ENCODE measurements around the gene LRP2.

Gene LRP2

DNA sequence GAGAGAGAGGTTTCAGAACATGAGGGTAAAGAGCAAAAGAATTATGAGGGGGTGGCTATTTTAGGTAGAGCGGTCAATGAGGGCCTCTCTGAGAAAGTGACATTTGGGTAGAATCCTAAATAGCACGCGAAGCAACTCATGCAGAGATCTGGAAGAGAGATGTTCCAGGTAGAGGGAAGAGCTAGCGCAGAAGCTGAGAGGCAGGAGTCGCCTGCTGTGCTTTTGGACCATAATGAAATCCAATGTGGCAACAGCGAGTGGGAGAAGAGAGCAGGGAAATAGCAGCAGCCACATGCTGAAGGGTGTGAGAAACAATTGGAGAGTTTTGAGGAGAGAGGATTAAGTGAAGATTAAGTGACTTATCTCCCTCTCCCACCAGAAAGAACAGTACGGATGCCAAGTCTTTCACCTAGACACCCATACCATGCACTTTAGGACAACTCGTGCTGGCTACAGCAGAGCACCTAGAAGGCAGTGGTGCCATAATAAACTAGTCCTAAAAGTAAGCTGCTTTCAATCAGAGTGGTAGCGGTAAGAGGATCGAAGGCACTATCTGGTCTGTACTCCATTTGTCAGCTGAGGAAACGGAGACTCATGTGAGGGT lies 129.7 kb downstream of the LRP2 start:
- no peak for DNase-seq

DNA sequence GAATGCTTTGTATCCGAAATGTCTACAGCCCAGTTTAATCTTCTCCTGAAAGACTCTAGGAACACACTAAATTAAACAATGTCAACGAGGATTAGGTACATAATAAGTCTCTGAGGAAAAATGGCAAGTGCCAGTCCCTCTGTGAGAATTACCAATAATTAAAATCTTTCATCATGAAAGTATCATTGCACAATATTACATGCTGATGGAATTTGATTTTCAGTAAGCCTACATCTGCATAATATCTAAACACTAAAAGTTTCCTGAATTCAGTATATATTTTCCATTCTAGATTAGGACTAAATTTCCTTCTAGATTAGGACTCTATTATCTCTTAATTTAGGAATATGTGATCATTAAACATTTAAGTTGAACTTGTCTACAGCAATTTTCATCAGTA lies 132.1 kb downstream of the LRP2 start:
- DNase-seq: no peak

DNA sequence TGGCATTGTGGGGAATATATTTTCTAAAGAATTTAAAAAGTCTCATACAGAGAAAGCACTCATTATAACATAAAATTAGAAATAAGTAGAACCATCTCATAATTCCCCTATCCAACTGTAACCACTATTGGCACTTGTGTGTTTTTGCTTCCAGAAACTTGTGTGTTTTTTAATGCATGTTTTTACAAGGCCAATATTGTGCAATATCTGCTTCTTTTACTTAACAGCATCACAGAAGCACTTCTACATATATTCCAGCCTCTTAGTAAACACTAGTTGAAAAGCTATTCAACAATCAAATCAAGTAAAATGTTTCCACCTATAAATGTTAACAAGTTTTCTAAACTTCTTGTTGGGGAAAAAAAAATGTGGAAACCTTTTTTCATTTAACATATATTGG lies 132.7 kb downstream of the LRP2 start:
- DNase-seq: no peak

DNA sequence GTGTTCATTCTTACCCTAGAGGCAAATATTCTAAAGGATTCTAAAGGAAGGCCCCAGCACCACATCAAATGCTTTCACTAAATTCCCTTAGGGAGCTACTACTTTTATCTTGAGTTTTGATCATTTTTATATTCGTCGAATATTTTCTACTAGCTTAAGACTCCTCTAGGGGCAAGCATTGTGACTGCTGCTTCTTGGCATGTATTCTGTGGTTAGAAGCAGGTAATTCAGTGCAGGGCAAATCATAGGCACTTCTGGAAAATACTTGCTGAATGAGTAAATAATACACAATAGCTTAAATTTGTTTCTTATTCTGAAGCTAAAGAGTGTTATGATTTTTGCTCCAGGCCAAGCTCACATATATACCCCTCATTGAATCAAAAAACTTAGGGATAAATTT lies 136.4 kb downstream of the LRP2 start:
- no peak for DNase-seq

DNA sequence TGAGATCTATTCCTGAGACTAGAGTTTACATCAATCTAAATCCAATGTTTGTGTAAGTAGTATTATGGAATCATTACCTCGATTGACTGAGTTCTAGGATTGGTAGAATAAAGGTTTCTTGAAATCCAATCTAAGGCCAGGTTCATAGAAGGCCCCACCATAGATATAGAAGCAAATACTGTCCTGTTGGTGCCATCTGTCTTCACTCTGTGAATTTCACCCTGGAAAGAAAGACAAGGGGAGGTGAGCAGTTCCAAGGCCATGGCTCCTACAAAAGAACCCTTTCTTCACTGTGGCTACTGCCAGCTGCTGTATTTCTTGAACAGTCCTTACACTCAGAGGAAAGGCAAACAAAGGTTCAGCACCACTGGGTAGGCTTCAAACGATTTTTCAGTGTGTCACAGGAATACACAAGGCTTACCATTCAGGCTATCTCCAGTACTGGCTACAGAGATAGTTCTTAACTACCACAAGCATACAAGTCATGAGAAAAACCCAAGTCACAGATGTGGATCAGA lies 137.0 kb downstream of the LRP2 start:
- no peak for DNase-seq

DNA sequence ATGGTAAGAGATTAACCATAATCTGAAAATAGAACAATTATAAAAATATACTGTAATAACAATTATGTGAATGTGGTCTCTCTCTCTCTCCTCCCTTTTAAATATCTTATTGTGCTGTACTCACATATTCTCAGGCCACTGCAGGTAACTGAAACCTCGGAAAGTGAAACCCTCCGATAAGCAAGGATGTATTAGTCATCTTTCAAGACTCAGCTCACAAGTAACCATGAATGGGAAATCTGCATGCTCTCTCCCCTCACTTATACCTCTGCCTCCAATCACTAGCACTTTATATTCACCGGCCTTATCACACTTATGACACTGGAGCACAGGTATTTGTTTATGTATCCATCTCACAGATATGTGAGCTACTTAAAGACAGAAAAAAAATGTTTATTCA lies 139.7 kb downstream of the LRP2 start:
- no peak for DNase-seq

DNA sequence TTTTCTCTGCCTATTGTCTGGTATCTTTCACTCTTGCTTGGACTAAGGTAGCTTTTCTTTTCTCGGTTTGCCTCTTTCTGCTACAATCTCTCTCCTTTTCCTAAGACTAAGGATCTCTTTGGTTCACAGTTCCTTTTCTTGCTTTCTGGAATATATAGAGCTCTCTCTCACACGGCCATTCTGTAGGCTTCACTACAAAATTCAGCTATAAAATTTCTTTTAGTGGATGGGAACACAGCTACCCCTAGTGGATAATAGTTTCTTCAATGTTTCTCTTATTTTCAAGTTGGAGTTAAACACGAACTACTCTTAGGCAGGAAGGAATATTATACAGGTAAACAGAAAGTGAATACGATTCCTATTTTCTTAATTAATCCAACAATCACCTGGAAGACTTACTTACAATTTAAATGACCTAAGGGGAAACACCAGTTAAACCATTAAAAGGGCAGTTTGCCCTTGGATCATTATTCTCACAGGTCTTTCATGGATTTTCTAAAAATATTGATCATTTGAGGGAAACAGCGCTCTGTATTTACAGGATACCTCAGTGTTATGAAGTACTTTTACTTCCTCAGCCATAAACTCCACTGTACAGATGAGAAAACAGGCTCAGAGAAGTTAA lies 140.5 kb downstream of the LRP2 start:
- DNase-seq: peak; percentile 25

DNA sequence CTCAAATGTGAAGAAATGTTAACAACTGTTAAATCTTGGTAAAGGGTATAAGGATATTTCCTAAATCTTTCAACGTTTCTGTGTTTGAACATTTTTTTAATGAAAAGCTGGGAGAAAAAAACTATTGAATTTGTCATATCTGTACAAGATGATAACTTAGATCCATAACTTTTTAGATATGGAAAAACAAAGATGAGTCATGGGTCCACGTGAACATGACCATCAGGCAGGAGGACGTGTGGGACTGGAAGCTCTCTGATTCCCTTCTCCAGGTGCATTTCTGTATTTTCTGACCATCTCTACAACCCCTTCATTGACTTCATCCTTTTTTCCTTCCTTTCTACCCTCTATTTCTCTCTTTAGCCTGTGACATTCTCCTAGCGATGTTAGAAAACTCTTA lies 151.4 kb downstream of the LRP2 start:
- no peak for DNase-seq

DNA sequence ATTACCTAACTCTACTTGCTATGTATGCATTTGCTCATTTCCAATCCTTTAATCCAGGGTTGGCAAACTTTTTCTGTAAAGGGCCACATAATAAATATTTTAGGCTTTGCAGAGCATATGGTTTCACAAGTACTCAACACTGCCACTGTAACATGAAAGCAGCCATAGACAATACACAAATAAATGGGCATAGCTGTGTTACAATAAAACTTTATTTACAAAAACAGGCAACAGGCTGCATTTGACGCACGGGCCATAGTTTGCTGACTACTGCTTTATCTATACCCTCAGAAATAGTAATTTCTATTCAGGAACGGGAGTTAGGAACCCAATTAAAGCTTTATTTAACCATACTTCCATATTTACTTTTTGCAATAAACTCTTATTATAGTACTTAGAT lies 154.3 kb downstream of the LRP2 start:
- DNase-seq: no peak

DNA sequence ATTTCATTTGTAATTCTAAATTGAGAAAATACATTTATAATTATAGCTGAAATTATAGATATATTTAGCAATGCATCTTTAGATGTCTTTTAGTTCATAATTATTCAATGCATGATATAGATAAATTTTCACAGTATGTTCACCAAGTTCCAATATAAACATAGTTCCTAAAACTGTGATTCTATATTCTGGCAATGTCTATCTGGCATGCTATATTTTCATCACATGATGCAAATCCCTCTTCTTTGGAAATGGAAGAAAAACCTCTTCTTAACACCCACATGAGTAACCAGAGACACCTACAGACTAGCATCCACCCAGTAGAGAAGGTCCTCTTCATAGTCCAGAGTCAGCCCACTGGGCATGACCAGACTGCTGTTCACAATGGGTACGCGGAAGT lies 157.2 kb downstream of the LRP2 start:
- no peak for DNase-seq

DNA sequence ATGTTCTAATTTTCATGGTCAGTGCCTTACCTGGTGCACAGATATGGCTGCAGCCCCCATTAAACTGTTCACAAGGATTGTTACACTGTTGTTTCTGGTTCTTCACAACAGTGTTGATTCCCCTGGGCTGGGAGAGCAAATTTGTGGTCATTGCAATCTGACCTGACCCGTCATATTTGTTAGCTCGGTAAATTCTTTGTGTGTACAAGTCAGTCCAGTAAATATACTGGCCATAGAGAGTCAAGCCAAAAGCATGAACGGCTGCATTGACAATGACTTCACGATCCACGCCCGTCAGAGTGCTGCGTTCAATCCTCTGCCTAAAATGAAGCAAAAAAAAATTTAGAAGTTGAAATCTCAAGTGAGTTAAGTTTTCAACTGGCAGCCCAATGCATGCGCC lies 158.4 kb downstream of the LRP2 start:
- no peak for DNase-seq

DNA sequence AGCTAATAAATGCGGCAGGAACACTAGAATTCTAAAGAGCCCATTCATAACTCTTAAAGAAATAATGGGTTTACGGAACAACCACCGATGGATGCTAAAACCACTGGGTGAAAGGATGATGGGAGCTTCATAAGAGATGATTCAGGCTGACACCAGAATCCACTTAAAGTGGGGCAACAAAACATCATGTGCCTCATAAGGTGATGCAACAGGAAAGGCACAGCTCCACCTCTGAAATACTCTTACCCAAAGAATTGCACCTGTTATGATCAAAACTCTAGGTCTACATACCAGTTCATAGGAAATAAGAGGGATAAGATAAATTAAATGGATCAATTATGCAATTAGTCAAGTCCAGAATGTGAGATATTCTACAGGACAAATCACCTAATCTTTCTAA lies 161.6 kb downstream of the LRP2 start:
- DNase-seq: no peak

DNA sequence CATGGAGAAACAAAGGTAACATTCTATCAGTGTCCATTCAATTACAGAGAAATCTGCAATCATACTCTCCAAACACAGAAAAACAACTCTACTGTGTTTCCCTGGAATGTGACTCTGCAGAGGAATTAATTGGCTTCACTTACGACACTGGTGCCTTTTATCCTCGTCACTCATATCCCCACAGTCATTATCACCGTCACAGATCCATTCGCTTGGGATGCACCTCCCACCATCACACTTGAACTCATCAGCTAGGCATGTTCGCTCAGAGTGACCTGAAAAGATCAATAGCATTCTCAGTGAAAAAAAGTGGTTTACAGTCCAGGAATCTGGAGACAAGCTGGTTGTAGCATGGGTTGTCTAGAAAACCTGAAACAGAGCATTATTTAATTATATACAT lies 168.7 kb downstream of the LRP2 start:
- DNase-seq: no peak

DNA sequence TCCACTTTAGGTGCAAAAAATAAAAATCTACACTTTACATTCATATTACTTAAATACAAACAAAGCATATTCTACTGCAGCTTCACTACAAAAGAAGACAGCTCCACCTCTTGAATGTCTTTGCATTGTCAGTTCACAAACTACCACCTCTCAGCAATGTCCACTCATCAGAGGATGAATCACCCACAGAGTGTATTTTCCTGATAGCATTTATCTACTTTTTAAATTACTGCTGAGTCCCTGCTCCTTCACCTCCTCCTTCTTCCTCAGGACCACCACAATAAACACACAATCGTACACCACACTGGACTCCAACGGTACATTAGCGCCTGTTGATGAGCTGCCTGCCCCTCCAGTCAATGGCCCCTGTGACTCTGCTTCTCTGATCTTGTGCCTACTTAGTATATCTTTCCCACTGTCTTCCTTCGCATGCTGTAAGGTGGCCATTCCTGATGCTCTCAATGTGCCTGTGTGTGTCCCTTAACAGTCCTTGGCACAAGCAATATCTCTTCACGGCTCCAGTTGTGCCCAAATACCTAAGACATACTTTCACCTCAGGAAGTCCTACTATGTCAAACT lies 172.0 kb downstream of the LRP2 start:
- DNase-seq: no peak

DNA sequence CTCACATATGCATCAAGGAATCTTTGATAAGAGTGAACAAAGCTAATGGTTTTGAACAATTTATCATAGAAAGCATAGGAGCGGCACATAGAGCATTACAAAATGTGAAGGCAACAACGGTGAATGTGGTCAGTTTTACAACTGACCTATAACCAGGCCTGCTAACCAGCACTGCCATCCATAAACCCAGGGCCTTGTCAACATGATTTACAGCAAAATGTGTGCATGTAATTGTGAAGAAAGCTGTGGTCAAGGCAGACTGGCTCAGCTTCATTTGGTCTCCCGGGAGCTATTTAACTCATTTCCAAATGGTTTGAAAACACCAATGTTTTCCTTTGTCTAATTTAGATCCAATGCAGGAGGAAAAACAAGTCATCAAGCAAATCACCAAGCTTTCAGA lies 173.2 kb downstream of the LRP2 start:
- DNase-seq: no peak

DNA sequence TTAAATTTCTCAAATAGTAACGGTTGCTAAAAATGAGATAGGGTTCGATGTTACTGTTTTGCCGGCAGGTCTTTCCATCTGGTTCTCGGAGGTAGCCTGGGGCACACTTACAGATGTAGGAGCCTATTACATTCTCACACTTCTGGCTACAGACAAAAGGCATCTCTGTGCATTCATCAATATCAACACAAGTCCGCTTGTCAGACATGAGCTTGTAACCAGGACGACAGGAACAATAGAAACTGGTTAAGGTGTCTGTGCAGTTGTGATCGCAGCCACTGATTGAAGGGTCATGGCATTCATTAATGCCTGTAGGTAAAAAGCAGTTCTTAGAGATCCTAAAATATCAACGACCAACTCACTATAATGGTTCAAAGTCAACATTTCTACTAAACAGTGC lies 176.6 kb downstream of the LRP2 start:
- DNase-seq: peak; percentile 12

DNA sequence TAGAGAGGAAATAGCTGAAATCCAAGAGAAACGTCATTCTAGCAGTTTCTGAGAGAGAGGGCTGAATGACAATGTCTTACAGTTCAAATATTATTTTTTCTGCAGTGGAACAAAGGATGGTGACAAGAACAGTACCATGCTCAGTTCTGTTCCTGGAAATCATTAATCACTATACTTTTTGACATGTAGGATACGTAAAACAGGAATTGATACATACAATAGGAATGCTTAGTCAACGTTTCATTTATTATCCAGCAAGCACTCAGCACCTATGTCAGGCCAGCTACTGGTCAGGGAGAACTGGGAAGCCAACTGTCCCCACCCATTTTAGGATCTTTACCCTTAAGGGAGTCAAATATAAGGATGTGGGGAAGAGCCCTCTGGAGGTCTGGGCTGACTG lies 178.3 kb downstream of the LRP2 start:
- no peak for DNase-seq

DNA sequence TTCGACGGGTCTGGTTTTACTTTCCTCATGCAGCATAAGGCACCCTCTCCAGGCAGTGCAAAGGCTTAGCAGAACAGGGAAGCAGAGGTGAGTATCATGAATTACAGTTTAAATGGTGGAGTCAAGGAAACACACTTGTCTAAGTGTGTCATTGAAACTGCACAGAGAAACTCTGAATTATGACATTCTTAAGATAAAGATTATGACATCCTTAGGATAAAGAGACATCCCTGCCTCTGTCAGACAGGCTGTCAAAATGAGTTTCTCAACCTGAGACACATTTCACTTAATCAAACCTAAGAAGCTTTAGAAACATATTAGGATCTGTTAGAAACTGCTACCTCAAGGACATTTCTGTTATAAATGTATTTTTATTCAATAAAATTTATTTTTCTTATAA lies 179.8 kb downstream of the LRP2 start:
- DNase-seq: no peak

DNA sequence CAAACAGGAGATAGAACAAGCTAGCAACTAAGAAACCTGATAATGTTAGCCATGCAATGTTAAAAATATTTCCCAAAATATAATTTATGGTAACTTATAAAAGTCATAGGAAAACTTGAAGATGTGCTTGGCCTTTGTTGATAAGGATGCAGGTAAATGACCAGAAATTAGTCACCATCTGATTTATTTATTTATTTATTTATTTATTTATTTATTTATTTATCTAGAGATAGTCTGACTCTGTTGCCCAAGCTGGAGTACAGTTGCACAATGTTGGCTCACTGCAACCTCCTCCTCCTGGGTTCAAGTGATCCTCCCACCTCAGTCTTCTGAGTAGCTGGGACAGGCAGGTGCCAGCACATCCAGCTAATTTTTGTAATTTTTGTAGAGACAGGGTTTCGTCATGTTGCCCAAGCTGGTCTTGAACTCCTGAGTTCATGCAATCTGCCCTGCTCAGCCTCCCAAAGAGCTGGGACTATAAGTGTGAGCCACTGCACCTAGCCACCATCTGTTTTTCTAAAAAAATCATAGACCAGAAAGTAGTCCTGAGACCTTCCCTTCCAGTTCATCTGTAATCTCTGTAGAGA lies 183.4 kb downstream of the LRP2 start:
- no peak for DNase-seq

DNA sequence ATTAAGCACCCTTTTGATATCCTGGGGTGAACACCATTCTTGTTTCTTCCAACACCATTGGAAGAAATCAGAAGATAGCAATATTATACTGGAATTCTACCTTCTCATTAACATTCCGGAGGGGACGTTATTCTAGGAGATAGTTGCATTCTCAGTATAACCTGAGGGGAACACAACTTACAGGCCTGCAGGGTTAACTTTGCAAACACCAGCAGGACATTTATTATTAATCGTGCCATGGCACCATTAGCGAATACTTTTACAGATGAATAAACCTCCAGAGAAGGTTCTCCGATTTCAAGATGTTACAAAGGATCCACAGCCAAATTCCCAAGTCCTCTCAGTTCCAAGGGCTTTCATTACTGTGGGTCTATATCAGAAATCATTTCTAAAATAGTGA lies 184.0 kb downstream of the LRP2 start:
- no peak for DNase-seq

DNA sequence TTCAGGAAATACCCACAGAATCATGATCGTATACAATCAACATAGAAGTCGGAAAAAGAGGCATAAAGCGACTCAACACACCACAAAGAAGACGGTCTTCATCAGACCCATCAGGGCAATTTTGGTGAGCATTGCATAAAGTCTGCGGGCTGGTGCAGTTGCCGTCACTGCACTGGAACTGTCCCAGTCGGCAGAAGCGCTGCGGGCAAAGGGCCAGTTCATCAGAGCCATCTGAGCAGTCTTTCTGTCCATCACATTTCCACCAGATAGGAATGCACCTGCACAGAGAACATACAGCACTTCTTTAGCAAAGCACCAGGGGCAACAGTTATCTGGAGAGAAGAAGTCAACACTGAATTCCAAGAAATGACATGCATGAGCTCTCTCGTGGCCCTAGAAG lies 187.2 kb downstream of the LRP2 start:
- no peak for DNase-seq

DNA sequence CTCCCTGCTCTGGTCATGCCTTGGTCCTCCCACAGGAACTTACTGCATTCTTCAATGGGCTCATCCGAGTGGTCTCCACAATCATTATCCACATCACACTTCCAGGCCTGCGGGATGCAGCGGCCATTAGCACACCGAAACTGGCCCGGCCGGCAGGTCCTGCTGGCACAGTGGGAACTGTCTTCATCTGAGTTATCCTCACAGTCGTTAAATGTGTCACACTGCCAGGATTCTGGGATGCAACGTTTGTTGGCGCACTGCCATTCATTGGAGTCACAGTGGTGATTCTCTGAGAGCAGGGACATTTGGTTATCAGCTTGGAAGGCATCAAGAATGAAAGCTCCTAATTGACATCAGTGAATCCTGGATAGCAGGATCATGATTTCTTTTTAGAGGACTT lies 188.5 kb downstream of the LRP2 start:
- DNase-seq: peak; percentile 70

DNA sequence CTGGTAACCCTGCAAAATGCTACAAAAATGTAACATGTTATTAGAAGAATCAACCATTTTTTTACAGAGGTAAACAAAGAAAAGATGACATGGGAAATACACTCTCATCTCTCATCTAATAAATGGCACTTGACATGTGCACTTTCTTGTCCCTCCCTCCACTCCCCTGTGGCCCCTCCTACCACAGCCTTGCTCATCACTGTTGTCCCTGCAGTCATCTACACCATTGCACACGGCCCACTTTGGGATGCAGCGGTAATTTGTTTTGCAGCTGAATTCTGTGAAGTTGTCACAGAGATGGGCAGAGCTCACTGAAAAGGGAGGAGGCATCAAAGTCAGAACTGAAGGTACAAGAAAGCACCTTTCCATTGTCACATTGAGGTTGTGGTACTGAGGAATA lies 189.4 kb downstream of the LRP2 start:
- DNase-seq: no peak

DNA sequence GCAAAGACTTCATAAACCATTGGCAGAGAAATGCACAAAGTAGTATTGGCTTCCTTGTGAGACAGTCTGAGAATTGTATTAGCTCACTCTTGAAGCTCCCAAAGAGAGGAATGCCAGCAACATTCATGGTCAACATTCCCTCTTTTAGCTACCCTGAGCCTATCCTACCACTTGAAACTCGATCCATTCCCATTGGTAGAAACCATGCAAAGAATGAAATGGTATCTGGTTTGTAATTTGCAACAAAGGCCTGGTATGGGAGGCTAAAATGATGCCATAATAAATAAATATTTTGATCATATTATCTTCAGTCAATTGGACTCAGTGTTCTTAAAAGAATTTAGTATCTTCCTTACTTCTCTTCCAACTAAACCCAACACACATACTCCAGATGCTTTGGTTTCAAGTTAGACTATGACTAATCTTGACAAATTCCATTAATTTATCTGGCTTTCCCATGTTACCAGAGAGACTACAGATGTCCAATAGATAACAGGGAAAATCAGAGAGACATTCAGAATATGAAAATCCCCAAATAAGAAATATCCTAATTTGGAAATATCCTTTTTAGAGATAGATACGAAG lies 190.1 kb downstream of the LRP2 start:
- DNase-seq: no peak
